CD4-positive, CD25-positive, alpha-beta regulatory T cell (primary cell): ENCODE results near the gene LARP4. TPM values are rescaled to one million over a fixed set of nuclear protein-coding genes. Genes with fewer than 3 reads are reported as not detected.

Source experiments
- ATAC-seq, 2 donors: fragments of 150-1000 bp; cut with Tn5 transposase; one replicate each; pipeline ENCODE4 v1.10.0; 2021; ENCODE audit warnings: low read depth in 2 of 2, moderate number of reproducible peaks in 2 of 2, moderate library complexity in 1 of 2
- DNase-seq, 3 donors: peaks; one replicate each; pipeline versions ENCODE4 v3.0.0 to v3.0.0-alpha.2; 2012 to 2022; ENCODE audit warnings: mixed read lengths in 1 of 3
- H3K27ac ChIP-seq: one replicate; pipeline ENCODE4 v1.7.0; 2013; ENCODE audit warnings: mild to moderate bottlenecking, low read length; ENCODE audit not compliant: insufficient read depth, poor library complexity, severe bottlenecking
- H3K27me3 ChIP-seq: one replicate; pipeline ENCODE4 v1.7.0; 2013; ENCODE audit warnings: low read length; ENCODE audit not compliant: control insufficient read depth, insufficient read depth
- H3K36me3 ChIP-seq: one replicate; pipeline ENCODE4 v1.7.0; 2013; ENCODE audit warnings: mild to moderate bottlenecking, low read length, moderate library complexity; ENCODE audit not compliant: control insufficient read depth, insufficient read depth
- H3K4me1 ChIP-seq: 2 replicates; pipeline ENCODE4 v1.7.0; 2013; ENCODE audit warnings: mild to moderate bottlenecking, low read length; ENCODE audit not compliant: insufficient read depth, control insufficient read depth, poor library complexity, severe bottlenecking
- H3K4me3 ChIP-seq: one replicate; pipeline ENCODE4 v1.7.0; 2013; ENCODE audit warnings: low read depth, mild to moderate bottlenecking, low read length, moderate library complexity
- H3K9me3 ChIP-seq, 2 experiments: 1 replicate in 1 of 2; 2 replicates in 1 of 2; pipeline ENCODE4 v1.7.0; 2013; ENCODE audit warnings: low read length in 2 of 2, mild to moderate bottlenecking in 1 of 2, moderate library complexity in 1 of 2; ENCODE audit not compliant: control insufficient read depth in 2 of 2
- H3K27ac Mint-ChIP-seq, 3 donors: one replicate each; pipeline ENCODE4 v1.8.0; 2020 to 2022; ENCODE audit warnings: mild to moderate bottlenecking in 3 of 3, mixed read lengths in 3 of 3, moderate library complexity in 2 of 3
- H3K27me3 Mint-ChIP-seq: one replicate; pipeline ENCODE4 v1.8.0; 2022; ENCODE audit warnings: mild to moderate bottlenecking, mixed read lengths
- H3K36me3 Mint-ChIP-seq: one replicate; pipeline ENCODE4 v1.8.0; 2020; ENCODE audit warnings: mixed read lengths
- H3K4me1 Mint-ChIP-seq, 4 donors: one replicate each; pipeline ENCODE4 v1.8.0; 2020 to 2022; ENCODE audit warnings: mixed read lengths in 4 of 4, mild to moderate bottlenecking in 1 of 4
- H3K4me3 Mint-ChIP-seq, 4 donors: one replicate each; pipeline ENCODE4 v1.8.0; 2020 to 2022; ENCODE audit warnings: mild to moderate bottlenecking in 4 of 4, mixed read lengths in 4 of 4, moderate library complexity in 3 of 4
- H3K9me3 Mint-ChIP-seq, 7 donors: one replicate each; pipeline ENCODE4 v1.8.0; 2020 to 2022; ENCODE audit warnings: mixed read lengths in 7 of 7, mild to moderate bottlenecking in 3 of 7, moderate library complexity in 2 of 7
- polyA plus RNA-seq, 4 donors: library from polyadenylated mRNA; unstranded; fragments of 300-500 nt; fragmentation: Illumina TruSeq; gene quantifications; one replicate each; pipeline ENCODE4 v1.2.3, GENCODE V29; 2021
- total RNA-seq: library from RNA; stranded (reverse); gene quantifications from one replicate; pipeline ENCODE4 v1.2.3, GENCODE V29; 2022

The LARP4 gene
- total RNA-seq = 35.1 TPM
- polyA plus RNA-seq = 10 to 100 TPM; 13.7 to 18.5 (median 15.1) TPM

- Mint-ChIP-seq H3K27ac (peak within 1 kb of the TSS; percentile 80 to 95 (median 85)), H3K4me3 (peak within 1 kb of the TSS; percentile 94 to 99 (median 98)), H3K4me1 (peaks cover 20 to 49% (median 35%) of the 10 kb centered on the region in 4 donors), H3K36me3 (no peaks in the 10 kb centered on the region), H3K9me3 (peaks cover 0 to 2% (median 0%) of the 10 kb centered on the region in 7 donors), H3K27me3 (peaks cover 17% of the 10 kb centered on the region)
- Histone ChIP-seq H3K4me3 (peak within 1 kb of the TSS; percentile 91), H3K36me3 (no peaks in the 10 kb centered on the region), H3K27ac (peak within 1 kb of the TSS; percentile 86), H3K9me3 (no peaks in the 10 kb centered on the region), H3K27me3 (peaks cover 1% of the 10 kb centered on the region), H3K4me1 (peaks cover 29% of the 10 kb centered on the region)
- ATAC-seq (peak; percentile 95 to 96), DNase-seq (peak; percentile 83 to 97 (median 90))
Measured at GRCh38 chr12:50400638-50401499, at the start of gene LARP4. LARP4 (plus strand) TSS chr12:50400885; CDS start chr12:50401011, 126 bp downstream.

- H3K4me3 ChIP-seq = no peak overlapping the region
- H3K4me3 Mint-ChIP-seq = no peak overlapping the region
- H3K36me3 Mint-ChIP-seq = no peaks in the 10 kb centered on the region
- no peaks in the 10 kb centered on the region for H3K9me3 Mint-ChIP-seq
- DNase-seq (no peak), ATAC-seq (no peak)
- H3K27ac ChIP-seq = no peak overlapping the region
- H3K36me3 ChIP-seq = no peaks in the 10 kb centered on the region
- peaks cover 0 to 1% (median 0%) of the 10 kb centered on the region in 4 donors for H3K4me1 Mint-ChIP-seq
- H3K9me3 ChIP-seq = no peaks in the 10 kb centered on the region
- no peaks in the 10 kb centered on the region for H3K27me3 ChIP-seq
- peak overlapping the region in 1 of 3 donors; percentile 83 for H3K27ac Mint-ChIP-seq
- peaks cover 11% of the 10 kb centered on the region for H3K27me3 Mint-ChIP-seq
- H3K4me1 ChIP-seq = no peaks in the 10 kb centered on the region
Measured at GRCh38 chr12:50351120-50352043, 49.3 kb upstream of the LARP4 start.

GRCh38 chr12:50353404-50353803, 47.3 kb upstream of the LARP4 start:
- H3K9me3 Mint-ChIP-seq = no peaks in the 10 kb centered on the region
- no peak for DNase-seq
- no peak for ATAC-seq
- H3K4me1 Mint-ChIP-seq = no peaks in the 10 kb centered on the region
- no peaks in the 10 kb centered on the region for H3K36me3 ChIP-seq
- no peaks in the 10 kb centered on the region for H3K36me3 Mint-ChIP-seq
- H3K27ac Mint-ChIP-seq = no peak overlapping the region
- no peak overlapping the region for H3K4me3 Mint-ChIP-seq
- peaks cover 11% of the 10 kb centered on the region for H3K27me3 Mint-ChIP-seq
- H3K4me1 ChIP-seq = no peaks in the 10 kb centered on the region
- no peak overlapping the region for H3K4me3 ChIP-seq
- no peak overlapping the region for H3K27ac ChIP-seq
- no peaks in the 10 kb centered on the region for H3K9me3 ChIP-seq
- H3K27me3 ChIP-seq = no peaks in the 10 kb centered on the region

DNA sequence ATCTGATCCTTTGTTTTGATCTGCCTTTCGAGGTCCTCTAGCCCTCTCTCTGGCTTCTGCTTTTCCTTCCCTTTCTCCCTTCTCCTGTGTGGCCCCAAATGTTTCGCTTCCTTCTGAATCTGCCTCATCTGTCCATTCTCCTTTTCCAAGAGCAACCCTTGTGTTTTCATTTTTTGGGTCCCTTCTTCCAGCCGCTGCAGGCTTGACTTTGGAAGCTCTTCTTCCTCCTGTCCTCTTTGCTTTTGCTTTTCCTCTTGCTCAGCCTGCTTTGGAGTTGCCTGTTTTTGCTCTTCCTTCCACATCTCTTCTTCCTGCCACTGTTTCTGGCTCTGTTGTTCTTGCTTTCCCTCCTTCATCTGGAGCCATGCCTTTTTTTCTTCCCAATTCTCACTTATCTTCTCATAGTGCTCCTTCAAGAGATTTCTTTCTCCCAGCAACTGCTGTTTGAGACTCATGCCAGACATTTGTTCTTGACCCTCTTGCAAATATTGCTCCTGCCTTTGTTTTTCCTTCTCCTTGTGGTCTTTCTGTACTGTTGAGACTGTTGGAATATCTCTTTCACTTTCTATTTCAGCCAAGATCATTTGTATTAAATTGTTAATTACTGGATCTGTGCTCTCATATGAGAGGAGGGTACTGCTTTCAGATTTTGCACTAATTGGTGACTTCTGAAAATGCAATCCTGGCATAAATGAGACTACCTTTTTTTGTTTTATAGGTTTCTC, 46.7 kb upstream of the LARP4 start:
- Mint-ChIP-seq H3K27me3 (peaks cover 11% of the 10 kb centered on the region), H3K9me3 (no peaks in the 10 kb centered on the region), H3K27ac (no peak overlapping the region), H3K36me3 (no peaks in the 10 kb centered on the region), H3K4me3 (no peak overlapping the region), H3K4me1 (no peaks in the 10 kb centered on the region)
- Histone ChIP-seq H3K4me3 (peak overlapping the region; percentile 38), H3K4me1 (no peaks in the 10 kb centered on the region), H3K27ac (no peak overlapping the region), H3K9me3 (no peaks in the 10 kb centered on the region), H3K27me3 (no peaks in the 10 kb centered on the region), H3K36me3 (no peaks in the 10 kb centered on the region)
- no peak for ATAC-seq
- DNase-seq = peak in 1 of 3 donors; percentile 14

GRCh38 chr12:50354908-50355307, 45.8 kb upstream of the LARP4 start:
- Mint-ChIP-seq H3K27me3 (peaks cover 11% of the 10 kb centered on the region), H3K9me3 (no peaks in the 10 kb centered on the region), H3K27ac (no peak overlapping the region), H3K4me3 (no peak overlapping the region), H3K36me3 (no peaks in the 10 kb centered on the region), H3K4me1 (no peaks in the 10 kb centered on the region)
- no peak for DNase-seq
- H3K4me1 ChIP-seq = no peaks in the 10 kb centered on the region
- no peaks in the 10 kb centered on the region for H3K36me3 ChIP-seq
- no peak overlapping the region for H3K4me3 ChIP-seq
- H3K9me3 ChIP-seq = no peaks in the 10 kb centered on the region
- no peak overlapping the region for H3K27ac ChIP-seq
- no peaks in the 10 kb centered on the region for H3K27me3 ChIP-seq
- ATAC-seq = no peak

DNA sequence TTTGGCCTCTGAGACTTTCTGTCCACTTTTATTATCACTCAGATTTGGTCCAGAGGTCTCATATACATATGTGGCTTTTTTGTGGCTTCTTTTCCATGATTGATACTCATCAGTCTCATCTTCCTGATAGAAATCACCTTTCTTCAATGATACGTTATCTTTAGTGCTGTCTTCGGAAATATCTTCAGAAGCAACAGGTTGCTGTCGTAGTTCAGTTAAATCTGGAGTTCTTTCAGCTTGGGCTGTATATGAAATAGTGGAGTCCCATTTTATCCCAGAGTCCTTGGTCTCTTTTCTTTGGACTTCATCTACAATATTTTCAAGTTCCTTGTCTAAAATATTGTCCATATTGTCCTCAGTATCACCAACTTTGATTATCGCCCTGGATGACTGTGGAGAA, 45.3 kb upstream of the LARP4 start:
- Mint-ChIP-seq H3K4me1 (no peaks in the 10 kb centered on the region), H3K36me3 (no peaks in the 10 kb centered on the region), H3K9me3 (no peaks in the 10 kb centered on the region), H3K4me3 (no peak overlapping the region), H3K27ac (no peak overlapping the region), H3K27me3 (peaks cover 7% of the 10 kb centered on the region)
- DNase-seq (no peak), ATAC-seq (no peak)
- H3K27ac ChIP-seq = no peak overlapping the region
- H3K36me3 ChIP-seq = no peaks in the 10 kb centered on the region
- no peak overlapping the region for H3K4me3 ChIP-seq
- no peaks in the 10 kb centered on the region for H3K27me3 ChIP-seq
- H3K9me3 ChIP-seq = no peaks in the 10 kb centered on the region
- no peaks in the 10 kb centered on the region for H3K4me1 ChIP-seq

GRCh38 chr12:50362671-50363070, 38.0 kb upstream of the LARP4 start:
- Mint-ChIP-seq H3K27ac (no peak overlapping the region), H3K36me3 (no peaks in the 10 kb centered on the region), H3K27me3 (peaks cover 16% of the 10 kb centered on the region), H3K4me1 (no peaks in the 10 kb centered on the region), H3K4me3 (no peak overlapping the region), H3K9me3 (no peaks in the 10 kb centered on the region)
- Histone ChIP-seq H3K27ac (no peak overlapping the region), H3K36me3 (no peaks in the 10 kb centered on the region), H3K4me3 (no peak overlapping the region), H3K9me3 (no peaks in the 10 kb centered on the region), H3K4me1 (no peaks in the 10 kb centered on the region), H3K27me3 (no peaks in the 10 kb centered on the region)
- ATAC-seq (no peak), DNase-seq (no peak)
